GM06990 (cell line): ENCODE data around the gene SHC2.
"Not testable (repeated sequence)": the region's sequence is repeated elsewhere in the genome, so short reads cannot be mapped to it uniquely, and the experiment has no call there.

Source experiments
- DNase-seq: peaks from one replicate; pipeline ENCODE4 v3.0.0-alpha.2; 2011; ENCODE audit not compliant: insufficient read length; ENCODE audit errors: extremely low read depth
- H3K27me3 ChIP-seq: replicated peaks from 2 replicates; pipeline ENCODE4 v1.6.0; 2011; ENCODE audit warnings: low read length; ENCODE audit not compliant: control insufficient read depth, insufficient read depth
- H3K36me3 ChIP-seq: 2 replicates; pipeline ENCODE4 v1.5.1; 2011; ENCODE audit warnings: low read length; ENCODE audit not compliant: control insufficient read depth, insufficient read depth
- H3K4me3 ChIP-seq: replicated peaks from 2 replicates; pipeline ENCODE4 v1.5.1; 2011; ENCODE audit warnings: low read depth, mild to moderate bottlenecking, control low read depth, low read length
- TF ChIP-seq, protein P1 (sequence below): IDR thresholded peaks from 2 replicates; pipeline ENCODE4 v1.5.1; 2011; ENCODE audit warnings: low read length, control low read depth, mild to moderate bottlenecking, inconsistent platforms; ENCODE audit not compliant: insufficient read depth, poor library complexity, severe bottlenecking

SHC2 gene

GRCh38 chr19:482186-483041, 21.6 kb upstream of the SHC2 start:
- TF ChIP-seq, protein P1, sequence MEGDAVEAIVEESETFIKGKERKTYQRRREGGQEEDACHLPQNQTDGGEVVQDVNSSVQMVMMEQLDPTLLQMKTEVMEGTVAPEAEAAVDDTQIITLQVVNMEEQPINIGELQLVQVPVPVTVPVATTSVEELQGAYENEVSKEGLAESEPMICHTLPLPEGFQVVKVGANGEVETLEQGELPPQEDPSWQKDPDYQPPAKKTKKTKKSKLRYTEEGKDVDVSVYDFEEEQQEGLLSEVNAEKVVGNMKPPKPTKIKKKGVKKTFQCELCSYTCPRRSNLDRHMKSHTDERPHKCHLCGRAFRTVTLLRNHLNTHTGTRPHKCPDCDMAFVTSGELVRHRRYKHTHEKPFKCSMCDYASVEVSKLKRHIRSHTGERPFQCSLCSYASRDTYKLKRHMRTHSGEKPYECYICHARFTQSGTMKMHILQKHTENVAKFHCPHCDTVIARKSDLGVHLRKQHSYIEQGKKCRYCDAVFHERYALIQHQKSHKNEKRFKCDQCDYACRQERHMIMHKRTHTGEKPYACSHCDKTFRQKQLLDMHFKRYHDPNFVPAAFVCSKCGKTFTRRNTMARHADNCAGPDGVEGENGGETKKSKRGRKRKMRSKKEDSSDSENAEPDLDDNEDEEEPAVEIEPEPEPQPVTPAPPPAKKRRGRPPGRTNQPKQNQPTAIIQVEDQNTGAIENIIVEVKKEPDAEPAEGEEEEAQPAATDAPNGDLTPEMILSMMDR, result no peak
- Histone ChIP-seq H3K4me3 (no peak overlapping the region), H3K36me3 (no peaks in the 10 kb centered on the region), H3K27me3 (no peaks in the 10 kb centered on the region; the same call in 1 of the 2 replicates)
- DNase-seq, result no peak

DNA sequence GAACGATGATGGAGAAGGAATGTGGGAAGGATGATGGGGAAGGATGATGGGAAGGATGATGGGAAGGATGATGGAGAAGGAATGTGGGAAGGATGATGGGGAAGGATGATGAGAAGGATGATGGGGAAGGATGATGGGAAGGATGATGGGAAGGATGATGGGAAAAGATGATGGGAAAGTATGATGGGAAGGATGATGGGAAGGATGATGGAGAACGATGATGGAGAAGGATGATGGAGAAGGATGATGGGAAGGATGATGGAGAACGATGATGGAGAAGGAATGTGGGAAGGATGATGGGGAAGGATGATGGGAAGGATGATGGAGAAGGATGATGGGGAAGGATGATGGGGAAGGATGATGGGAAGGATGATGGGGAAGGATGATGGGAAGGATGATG, 20.3 kb upstream of the SHC2 start:
- not testable (repeated sequence) for H3K36me3 ChIP-seq, DNase-seq, H3K4me3 ChIP-seq, H3K27me3 ChIP-seq

- no peaks in the 10 kb centered on the region for H3K27me3 ChIP-seq
- no peaks in the 10 kb centered on the region for H3K36me3 ChIP-seq
- no peak overlapping the region for H3K4me3 ChIP-seq
- no peak for DNase-seq
- TF ChIP-seq, protein P1, result peak; percentile 5
Measured at GRCh38 chr19:480016-480855, 19.4 kb upstream of the SHC2 start.

GRCh38 chr19:478976-479375, 18.1 kb upstream of the SHC2 start:
- Histone ChIP-seq H3K4me3 (no peak overlapping the region), H3K27me3 (no peaks in the 10 kb centered on the region), H3K36me3 (no peaks in the 10 kb centered on the region)
- TF ChIP-seq, protein P1, result no peak
- no peak for DNase-seq

DNA sequence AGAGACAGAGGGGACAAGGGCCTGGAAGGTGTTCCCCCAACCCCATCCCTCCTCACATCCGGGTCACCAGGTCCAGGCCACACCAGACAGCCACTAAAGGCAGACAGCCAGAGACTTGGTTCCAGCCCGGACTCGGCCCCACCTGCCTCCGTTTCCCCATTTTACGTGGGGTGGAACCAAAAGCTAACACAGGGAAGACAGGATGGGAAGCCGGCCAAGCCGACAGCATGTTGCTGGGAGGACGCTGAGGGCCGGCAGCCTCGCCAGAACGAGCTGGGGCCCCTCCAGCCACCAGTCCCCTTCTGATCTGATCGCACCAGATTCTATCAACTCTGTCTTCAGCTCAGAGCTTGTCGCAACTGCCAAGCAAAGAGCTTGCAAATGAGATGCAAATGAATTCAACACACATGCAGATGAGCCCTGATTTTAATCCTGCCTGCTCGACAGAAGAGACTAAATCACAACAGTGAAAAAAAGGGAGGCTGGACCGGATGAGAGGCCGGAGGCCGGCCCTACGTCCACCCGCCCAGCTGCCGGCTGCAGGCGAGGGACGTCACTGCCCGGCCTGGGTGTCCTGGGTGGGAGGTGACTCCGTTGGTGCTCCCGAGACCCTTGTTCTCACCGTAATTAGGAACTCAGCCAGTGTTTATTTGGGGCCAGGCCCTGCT, 17.5 kb upstream of the SHC2 start:
- no peak for DNase-seq

More for the DNA sequence above, 17.5 kb upstream of the SHC2 start:
- Histone ChIP-seq H3K4me3 (no peak overlapping the region), H3K36me3 (no peaks in the 10 kb centered on the region), H3K27me3 (no peaks in the 10 kb centered on the region)
- TF ChIP-seq, protein P1, result no peak
